GM18873 (cell line): ENCODE results near the gene EVA1C.
"Not testable (repeated sequence)": the region's sequence is repeated elsewhere in the genome, so short reads cannot be mapped to it uniquely, and the experiment has no call there.

Source experiments
- ATAC-seq: cut with Tn5 transposase; IDR thresholded peaks from one replicate; pipeline ENCODE4 v1.9.1; 2021; ENCODE audit warnings: mild to moderate bottlenecking, moderate library complexity, moderate number of reproducible peaks; ENCODE audit not compliant: unreplicated experiment, low FRiP score

Gene EVA1C

DNA sequence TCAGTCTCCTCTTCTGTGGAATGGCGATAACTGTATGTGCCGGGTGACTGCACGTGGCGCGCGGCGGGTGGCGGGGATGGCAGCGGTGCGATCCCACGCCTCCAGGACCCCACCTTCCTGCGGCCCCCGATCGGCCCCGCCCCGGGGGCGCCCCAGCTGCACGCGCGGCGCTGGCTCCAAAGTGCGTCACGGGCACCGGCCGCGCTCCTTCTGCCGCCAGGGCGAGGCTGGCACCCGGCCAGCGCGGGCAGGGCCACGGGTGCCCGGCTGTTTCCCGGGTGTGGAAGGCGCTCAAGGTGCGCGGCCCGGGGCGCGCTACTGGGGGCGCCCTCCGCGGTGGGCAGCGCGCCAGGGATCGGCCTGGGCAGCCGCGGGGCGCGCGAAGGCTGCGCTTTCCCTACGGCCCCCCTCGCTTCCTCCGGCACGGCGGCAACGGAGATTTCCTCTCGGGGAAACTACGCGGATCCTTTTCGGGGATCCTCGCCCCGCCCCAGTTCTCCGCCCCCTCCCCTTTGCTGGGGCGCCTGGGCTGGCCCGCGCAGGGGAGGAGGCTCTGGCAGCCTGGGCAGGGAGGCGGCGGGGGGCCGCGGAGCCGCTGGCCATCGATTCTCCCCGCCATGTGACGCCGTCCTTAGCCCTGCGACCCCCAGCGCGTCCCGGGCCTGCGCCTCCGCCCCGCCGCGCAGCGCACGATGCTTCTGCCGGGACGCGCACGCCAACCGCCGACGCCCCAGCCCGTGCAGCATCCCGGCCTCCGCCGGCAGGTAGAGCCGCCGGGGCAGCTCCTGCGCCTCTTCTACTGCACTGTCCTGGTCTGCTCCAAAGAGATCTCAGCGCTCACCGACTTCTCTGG, at the start of gene EVA1C:
TSS of gene EVA1C (plus strand) at position 545 of the 853 bp plus-strand sequence. CDS start at position 693, 148 bp downstream.
- no peak for ATAC-seq

GRCh38 chr21:32364387-32364786, 48.1 kb upstream of the EVA1C start:
- no peak for ATAC-seq

- no peak for ATAC-seq
Observed at GRCh38 chr21:32364796-32365195, 47.7 kb upstream of the EVA1C start.

DNA sequence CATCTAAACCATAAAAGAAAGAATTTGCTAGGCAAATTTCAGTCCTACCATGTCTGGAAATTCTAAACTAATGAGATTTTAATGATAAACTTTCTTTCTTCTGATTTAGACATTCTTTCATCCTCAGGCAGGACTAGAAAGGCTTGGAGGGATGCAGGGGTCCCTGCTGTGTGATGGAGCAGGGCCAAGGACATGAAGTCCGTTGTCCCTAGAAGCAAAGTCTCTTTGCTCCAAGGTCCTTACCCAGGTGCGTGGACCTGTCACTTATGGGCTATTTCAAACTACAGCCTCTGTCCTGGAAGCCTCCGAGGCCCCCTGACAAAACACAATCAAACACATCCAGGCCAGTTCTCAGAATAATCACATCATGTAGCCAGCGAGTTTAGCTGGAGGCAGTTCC, 46.3 kb upstream of the EVA1C start:
- ATAC-seq, result no peak

DNA sequence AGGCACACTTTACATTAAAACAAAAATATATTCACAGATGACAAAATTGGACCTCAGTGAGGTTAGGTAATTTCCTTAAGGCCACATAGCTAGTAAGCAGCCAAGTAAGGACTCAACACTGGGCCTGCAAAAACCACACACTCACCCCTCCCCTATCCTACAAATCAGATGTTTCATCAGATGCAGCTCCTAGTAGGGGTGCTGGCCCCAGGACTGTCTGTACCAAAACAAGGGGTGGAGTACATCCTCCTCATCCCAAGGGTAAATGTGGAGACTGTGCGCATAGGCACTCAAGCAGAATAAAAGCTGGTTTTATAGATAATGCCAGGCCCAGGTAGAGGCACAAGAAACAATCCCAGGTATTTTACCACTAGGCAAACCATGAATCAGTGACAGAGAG, 45.3 kb upstream of the EVA1C start:
- ATAC-seq, result no peak

DNA sequence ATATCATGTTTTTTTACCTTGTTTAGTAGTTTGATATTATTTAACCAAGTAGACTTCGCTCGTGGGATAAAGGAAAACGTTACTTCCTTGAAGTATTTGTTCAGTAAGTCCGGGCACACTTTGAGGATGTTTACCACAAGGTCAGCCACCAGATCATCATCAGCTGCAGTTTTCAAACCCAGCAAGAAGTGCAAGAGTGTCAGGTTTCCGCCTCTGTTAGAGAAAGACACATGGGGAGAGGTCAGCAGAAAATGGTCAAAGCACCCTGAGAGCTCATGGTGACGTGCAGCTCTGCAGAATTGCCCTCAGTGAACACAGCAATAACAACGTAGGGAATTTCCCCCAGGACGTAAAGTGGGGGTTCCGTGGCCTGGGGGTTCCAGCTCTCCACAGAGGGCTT, 44.1 kb upstream of the EVA1C start:
- ATAC-seq, result no peak

- not testable (repeated sequence) for ATAC-seq
Observed at GRCh38 chr21:32368961-32369360, 43.5 kb upstream of the EVA1C start.

DNA sequence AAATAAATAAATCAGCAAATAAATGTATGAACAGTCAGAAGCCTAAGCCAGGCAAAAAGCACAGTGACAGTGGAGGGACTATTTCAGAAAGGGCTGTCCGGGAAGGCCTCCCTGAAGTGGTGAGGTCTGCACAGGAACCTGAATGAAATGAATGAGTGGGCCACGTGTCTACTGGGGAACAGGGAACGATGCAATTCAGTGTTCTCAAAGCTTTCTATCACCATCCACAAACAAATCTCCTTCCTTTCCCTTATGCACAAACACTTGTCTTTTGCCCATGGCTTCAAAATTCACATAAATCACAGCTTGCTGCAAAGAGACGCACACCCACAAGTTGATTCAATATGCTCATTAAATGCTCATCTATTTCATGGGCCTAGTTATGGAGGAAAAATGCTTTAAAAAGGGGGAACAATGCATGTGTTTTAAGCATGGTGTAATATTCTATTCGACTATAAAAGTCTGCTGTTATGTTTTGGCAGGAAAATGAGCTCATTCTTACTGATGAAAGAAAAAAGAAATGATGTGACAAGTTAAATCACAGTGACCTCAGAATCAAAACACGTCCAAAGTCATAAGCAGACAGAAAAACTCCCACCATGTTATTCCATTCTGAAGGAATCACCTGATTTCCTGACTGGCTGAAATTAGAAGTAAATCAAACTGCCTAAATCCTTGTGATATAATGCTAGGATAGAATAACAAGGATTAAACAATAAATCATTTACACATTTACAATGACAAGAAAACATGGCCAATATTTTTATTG, 41.3 kb upstream of the EVA1C start:
- ATAC-seq, result no peak

DNA sequence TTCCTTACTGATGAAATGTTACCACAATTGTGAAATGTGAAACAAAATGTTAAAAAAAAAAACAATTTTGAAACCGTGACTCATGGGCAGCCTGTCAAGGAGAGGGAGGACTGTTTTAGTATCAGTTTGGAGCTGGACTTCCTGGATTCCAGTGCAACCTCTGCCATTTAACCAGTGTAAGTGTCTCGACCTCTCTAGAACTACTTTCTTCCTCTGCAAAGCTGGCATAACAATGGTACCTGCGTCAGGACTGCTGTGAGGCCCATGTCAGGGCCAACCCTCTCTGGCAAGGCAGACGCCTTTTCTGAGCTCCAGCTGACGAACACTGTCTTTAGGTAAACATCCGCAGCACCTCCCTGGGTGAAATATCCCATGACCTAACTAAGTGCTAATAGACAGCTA, 40.6 kb upstream of the EVA1C start:
- ATAC-seq, result no peak

GRCh38 chr21:32372755-32373154, 39.8 kb upstream of the EVA1C start:
- no peak for ATAC-seq

GRCh38 chr21:32377506-32377905, 35.0 kb upstream of the EVA1C start:
- ATAC-seq, result no peak

GRCh38 chr21:32377991-32378390, 34.5 kb upstream of the EVA1C start:
- ATAC-seq, result no peak

DNA sequence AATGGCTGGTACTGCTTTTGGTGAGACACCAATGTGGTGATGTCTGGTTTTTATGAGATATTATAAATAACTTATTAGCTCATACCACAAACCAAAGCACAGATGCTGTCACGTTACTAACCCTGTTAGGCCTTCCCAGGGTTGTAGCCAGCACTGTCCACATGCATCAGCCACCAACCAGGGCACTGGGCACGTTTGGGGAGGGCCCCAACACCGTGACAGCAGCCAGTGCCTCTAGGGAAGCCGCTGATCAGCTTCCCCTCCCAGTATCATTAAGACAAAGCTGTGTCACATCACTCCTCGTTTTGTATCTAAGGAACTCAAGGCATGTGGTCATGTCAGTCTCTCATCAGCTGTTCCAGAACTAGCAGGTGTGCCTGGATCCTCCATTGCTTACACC, 33.5 kb upstream of the EVA1C start:
- ATAC-seq, result no peak

DNA sequence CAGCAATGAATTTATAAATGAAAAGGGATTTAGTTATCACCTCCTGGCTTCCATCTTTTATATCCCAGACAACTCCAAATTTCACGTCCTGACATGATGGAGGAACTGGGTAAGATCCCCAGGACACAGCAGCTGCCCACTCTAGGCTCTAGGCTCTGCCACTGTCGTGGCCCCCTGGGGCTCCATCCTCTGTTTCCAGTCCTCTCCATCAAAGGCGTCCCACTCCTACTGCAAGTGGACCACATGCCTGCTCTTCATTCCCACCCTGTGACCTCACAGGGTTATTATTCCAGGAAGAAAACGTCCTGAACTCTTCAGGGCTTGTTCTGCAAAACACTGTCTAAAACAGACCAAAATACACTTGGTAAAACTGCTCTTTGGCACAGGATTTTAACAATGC, 31.6 kb upstream of the EVA1C start:
- no peak for ATAC-seq

DNA sequence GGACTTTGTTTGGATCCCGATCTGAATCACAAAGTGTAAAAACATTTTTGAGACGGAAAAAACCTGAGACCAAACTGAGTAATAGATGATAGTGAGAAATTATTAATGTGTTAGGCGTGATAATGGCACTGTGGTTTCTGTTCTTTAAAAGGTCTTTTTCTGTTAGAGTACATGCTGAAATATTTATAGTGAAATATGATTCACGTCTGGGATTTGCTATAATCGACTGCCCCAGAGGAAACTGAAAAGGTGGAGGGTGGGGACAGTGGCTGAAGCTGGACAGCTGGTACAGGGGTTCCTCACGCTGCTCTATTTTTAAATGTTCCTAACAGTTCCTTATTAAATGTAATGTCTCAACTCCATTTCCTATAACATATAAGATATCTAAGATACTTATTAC, 30.9 kb upstream of the EVA1C start:
- no peak for ATAC-seq

GRCh38 chr21:32382108-32382644, 30.3 kb upstream of the EVA1C start:
- no peak for ATAC-seq

DNA sequence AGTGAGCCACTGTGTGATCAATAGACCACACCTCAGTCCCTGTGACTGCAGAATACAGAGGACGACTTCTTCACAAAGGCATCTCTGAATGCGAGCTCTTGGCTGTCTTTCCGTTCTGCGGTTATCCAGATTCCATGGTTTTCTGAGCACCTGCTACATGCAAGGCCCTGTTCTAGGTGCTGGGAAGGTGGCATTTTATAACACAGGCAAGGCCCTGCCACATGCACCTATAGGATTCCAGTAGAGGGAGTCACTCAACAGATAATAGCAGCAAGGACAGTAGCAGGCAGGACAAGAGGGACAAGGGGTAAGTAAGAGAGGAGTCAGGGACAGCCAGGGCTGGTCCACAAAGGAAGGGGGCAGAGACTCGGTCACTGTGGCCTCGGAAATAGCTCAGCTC, 28.7 kb upstream of the EVA1C start:
- ATAC-seq, result no peak

GRCh38 chr21:32386195-32386870, 26.2 kb upstream of the EVA1C start:
- no peak for ATAC-seq

- no peak for ATAC-seq
Observed at GRCh38 chr21:32387151-32387550, 25.4 kb upstream of the EVA1C start.

GRCh38 chr21:32388306-32388705, 24.2 kb upstream of the EVA1C start:
- ATAC-seq, result no peak
